Stimulated activated CD8-positive, alpha-beta memory T cell treated with anti-CD3 and anti-CD28 coated beads, Interleukin-7, amount 100 ng/mL, for 4 hours (primary cell): ENCODE results near the gene KIRREL3.

ENCODE experiments used
- DNase-seq, 2 donors: peaks; one replicate each; pipeline ENCODE4 v3.0.0-alpha.2; 2020; ENCODE audit warnings: low read depth in 2 of 2

Gene KIRREL3

DNA sequence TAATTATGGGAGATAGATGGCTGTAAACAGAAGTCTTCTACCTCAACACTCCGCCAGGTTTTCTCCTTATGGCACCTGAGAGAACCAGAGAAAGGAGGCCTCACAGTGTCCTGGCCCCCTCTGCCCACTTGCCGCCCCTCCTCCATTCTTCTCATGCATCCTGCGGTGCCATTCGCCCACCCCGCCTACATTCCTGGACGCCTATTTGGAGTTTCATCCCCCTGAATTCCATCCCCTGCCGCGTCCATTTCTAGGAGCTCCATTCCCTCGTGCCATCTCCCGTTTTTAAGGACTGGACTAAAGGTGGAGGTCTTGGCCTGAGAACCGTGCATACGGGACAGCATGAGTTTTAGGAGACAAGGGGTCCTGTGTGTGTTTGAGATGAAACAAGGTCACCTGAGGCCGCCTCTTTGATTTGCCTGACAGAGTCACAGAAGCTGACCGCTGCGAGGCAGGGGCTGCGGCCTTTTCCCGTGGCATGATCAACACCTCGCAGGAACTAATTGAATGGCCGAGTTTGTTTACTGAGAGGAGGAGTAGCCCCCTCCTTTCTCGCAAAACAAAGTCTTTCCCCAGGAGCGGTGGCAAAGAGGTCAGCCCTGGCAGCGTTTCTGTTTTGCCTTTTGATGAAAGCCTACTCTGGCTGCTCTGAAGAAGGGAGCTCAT lies 398.9 kb downstream of the KIRREL3 start:
- no peak for DNase-seq

GRCh38 chr11:126601136-126601535 lies 399.4 kb downstream of the KIRREL3 start:
- no peak for DNase-seq

DNA sequence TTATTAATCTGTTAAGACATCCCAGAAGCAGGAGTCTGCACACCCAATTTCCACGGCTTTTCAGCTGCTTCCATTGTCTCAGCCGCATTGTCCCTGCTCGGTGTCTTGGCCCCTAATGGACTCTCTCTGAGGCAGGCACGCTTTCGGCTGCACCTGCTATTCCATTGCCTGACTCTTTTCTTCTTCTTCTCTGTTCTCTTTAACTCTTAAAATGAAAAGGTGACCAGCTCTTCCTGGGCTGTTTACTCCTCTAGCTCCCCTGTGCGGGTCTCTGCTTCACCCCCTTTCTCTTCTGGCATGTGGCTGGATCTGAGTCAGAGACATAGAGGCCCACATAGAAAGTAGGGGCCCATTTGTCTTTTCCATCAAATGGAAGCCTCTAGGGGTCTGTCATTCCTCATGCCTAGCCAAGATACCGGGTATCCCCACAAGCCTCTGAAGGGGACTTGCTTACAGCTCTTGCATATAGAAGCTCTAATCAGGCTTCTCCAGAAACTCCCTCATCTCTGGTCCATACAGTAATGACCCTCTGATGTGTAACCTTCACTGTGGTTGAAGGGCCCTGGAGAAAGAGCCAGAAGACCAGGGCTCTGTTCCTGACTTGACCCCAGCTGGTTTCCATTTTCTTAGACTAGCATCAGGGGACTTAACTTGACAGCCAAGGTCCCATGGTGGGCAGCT lies 401.2 kb downstream of the KIRREL3 start:
- DNase-seq, result no peak

DNA sequence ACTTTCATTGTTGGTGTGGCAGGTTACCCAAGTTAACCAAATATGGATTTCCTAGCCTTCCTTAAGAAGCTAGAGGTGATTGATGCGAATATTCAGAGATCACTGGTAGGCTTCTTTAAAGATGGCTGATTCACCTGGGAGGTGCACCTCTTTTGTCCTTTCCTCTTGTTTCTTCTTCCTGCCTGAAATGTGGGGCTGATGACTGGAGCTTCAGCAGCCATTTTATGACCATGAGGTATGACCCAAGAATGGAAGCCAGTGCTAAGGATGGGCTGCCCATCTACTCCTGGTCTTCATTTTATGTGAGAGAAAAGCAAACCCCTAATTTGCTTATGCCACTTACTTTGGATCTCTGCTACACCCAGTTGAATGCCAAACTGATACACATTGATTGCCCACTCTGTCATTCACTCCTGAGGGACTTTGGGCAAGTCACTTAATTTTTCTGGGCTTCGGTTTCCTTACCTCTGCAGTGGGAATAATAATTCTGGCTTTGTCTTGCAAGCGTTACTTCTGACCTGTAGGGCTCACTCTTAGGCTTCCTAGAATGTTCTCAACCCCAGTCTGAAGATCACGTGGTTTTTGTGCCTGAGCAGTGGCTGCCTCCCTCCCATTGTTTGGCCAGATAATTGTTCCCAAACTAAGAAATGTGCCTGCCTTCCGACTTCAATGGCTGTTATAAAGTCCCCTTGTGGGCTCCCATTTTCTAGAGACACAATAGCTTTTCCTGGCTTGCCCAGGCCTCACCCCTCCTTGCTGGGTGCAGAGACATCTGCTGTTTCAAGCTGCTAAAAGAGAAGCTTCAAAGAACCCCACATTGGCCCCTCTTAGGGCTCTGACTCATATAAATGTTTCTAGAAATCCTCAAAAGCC lies 402.0 kb downstream of the KIRREL3 start:
- DNase-seq, result no peak

- DNase-seq, result no peak
Measured at GRCh38 chr11:126597041-126597440, 403.5 kb downstream of the KIRREL3 start.

- no peak for DNase-seq
Measured at GRCh38 chr11:126596474-126596873, 404.1 kb downstream of the KIRREL3 start.

GRCh38 chr11:126595560-126595959 lies 405.0 kb downstream of the KIRREL3 start:
- no peak for DNase-seq

GRCh38 chr11:126594921-126595367 lies 405.6 kb downstream of the KIRREL3 start:
- DNase-seq, result no peak

GRCh38 chr11:126592496-126593410 lies 407.8 kb downstream of the KIRREL3 start:
- DNase-seq, result no peak

- no peak for DNase-seq
Measured at GRCh38 chr11:126591966-126592489, 408.5 kb downstream of the KIRREL3 start.

GRCh38 chr11:126589492-126589803 lies 411.1 kb downstream of the KIRREL3 start:
- DNase-seq, result no peak

DNA sequence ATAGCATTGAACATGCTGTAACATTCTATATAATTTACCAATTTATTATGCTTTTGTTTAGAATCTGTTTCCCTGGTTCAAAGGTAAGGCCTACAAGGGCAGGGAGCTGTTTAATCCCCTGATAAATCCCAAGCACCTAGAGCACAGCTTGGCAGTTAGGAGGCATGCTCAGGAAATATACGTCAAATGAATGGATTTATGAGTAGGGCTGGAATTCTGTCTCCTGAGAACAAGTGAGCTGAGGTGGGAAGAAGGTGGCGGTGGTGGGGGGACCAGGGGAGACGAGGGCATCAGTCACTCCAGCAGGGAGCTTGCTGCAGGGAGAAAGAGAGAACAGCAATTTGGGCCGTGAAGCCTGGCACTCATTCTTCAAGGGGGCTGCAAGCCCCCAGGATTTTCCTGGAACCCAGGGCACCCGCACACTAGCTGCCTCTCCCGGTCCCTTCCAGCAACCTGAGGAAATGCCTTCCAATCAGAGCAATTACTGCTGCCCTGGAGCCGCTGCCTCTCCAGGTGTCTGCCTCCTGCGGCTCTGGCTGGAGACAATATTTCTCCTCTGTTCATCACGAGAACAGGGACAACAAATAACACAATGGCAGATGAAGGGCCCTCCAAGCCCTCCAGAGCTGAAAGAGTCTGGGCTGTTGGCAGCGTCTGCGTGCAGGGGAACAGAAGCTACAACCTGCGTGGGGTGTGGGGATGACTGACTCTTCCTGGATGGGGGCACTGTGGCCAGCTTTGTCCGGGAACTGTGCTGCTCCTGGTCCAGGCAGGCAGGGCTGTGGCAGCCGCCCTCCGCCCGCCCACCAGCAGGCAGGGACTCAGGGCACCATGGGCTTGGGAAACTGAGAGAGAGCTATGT lies 411.7 kb downstream of the KIRREL3 start:
- no peak for DNase-seq

DNA sequence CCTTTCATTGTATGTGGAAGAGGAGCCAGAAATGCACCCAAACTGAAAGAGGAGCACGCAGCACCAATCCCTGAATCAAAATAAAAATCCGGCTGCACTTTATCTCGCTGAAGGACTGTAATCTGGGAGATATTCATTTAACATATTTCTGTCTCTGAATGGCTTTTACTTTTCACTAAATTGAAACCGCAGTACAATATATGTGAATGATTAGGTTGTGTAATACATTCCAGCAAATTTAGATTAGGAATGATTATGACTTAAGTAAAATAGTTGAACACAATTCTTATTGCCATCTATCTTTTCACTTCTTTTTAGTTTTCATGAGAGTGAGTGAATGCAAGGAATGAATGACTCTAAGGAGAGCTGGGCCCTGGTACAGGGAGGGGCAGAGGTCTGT lies 413.0 kb downstream of the KIRREL3 start:
- DNase-seq, result no peak

- DNase-seq, result no peak
Measured at GRCh38 chr11:126585774-126586491, 414.6 kb downstream of the KIRREL3 start.

GRCh38 chr11:126585388-126585773 lies 415.2 kb downstream of the KIRREL3 start:
- no peak for DNase-seq

GRCh38 chr11:126583594-126584427 lies 416.8 kb downstream of the KIRREL3 start:
- DNase-seq, result no peak

- DNase-seq, result no peak
Measured at GRCh38 chr11:126583101-126583500, 417.5 kb downstream of the KIRREL3 start.

DNA sequence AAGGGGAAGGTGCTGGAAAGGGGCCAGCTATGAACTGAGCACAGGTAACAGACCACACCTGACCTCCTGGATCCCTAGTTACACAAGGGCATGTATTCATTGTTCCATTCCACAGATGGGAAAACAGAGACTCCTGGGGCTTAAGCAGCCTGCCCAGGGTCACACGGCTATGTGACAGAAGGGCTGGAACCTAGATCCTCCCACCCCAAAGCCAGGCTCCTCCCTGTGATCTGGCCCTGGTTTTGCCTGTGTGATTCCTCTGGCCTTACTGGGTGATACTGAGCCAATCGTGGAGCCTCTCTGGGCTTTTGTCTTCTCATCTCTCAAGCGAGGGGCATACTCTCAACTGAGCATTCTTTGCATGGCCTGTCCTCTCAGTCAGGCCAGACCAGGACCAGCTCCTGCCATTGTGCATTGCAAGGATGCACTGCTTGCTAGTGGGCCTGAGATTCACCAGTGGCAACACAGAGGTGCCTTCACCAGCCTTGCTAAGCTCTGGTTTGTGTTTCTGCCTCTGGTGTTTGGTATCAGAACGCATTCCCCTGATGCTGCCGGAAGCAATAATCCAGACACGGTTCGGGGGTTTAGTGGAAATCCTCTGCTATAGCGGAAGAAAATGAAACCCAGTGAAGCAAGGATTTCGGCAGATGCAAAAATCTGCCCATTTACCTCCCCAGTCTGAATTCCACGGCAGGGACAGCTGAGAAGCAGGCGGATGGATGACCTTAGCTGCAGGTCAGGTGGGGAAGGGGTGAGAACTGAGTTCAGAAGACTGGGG lies 418.5 kb downstream of the KIRREL3 start:
- DNase-seq, result no peak
